Activated T-cell treated with anti-CD3 and anti-CD28 coated beads, Interleukin-2, amount 50 U/mL, for 1 hour (primary cell): ENCODE measurements around the gene GALNT18.

Experiments
- DNase-seq: peaks from one replicate; pipeline ENCODE4 v3.0.0-alpha.2; 2020

Gene GALNT18

GRCh38 chr11:11522591-11522990 is 99.2 kb downstream of the GALNT18 start:
- no peak for DNase-seq

- DNase-seq: no peak
Measured at GRCh38 chr11:11521306-11522002, 100.4 kb downstream of the GALNT18 start.

- no peak for DNase-seq
Measured at GRCh38 chr11:11520231-11521015, 101.4 kb downstream of the GALNT18 start.

- DNase-seq: no peak
Measured at GRCh38 chr11:11519184-11519583, 102.6 kb downstream of the GALNT18 start.

- no peak for DNase-seq
Measured at GRCh38 chr11:11514246-11514645, 107.6 kb downstream of the GALNT18 start.

GRCh38 chr11:11513422-11513821 is 108.4 kb downstream of the GALNT18 start:
- DNase-seq: no peak

GRCh38 chr11:11512929-11513328 is 108.9 kb downstream of the GALNT18 start:
- no peak for DNase-seq

GRCh38 chr11:11512502-11512901 is 109.3 kb downstream of the GALNT18 start:
- DNase-seq: no peak

- no peak for DNase-seq
Measured at GRCh38 chr11:11512090-11512489, 109.7 kb downstream of the GALNT18 start.

GRCh38 chr11:11510939-11511338 is 110.9 kb downstream of the GALNT18 start:
- no peak for DNase-seq

- no peak for DNase-seq
Measured at GRCh38 chr11:11505692-11506091, 116.1 kb downstream of the GALNT18 start.

GRCh38 chr11:11505190-11505589 is 116.6 kb downstream of the GALNT18 start:
- no peak for DNase-seq

- no peak for DNase-seq
Measured at GRCh38 chr11:11504071-11504470, 117.7 kb downstream of the GALNT18 start.

GRCh38 chr11:11502263-11502861 is 119.4 kb downstream of the GALNT18 start:
- DNase-seq: no peak

- no peak for DNase-seq
Measured at GRCh38 chr11:11501546-11502262, 120.1 kb downstream of the GALNT18 start.

- DNase-seq: no peak
Measured at GRCh38 chr11:11500744-11501487, 120.9 kb downstream of the GALNT18 start.

GRCh38 chr11:11499300-11499699 is 122.5 kb downstream of the GALNT18 start:
- DNase-seq: no peak

GRCh38 chr11:11498195-11498594 is 123.6 kb downstream of the GALNT18 start:
- DNase-seq: no peak

GRCh38 chr11:11496879-11497278 is 124.9 kb downstream of the GALNT18 start:
- DNase-seq: no peak

- no peak for DNase-seq
Measured at GRCh38 chr11:11494348-11494747, 127.5 kb downstream of the GALNT18 start.

- no peak for DNase-seq
Measured at GRCh38 chr11:11493698-11494097, 128.1 kb downstream of the GALNT18 start.

- DNase-seq: no peak
Measured at GRCh38 chr11:11491589-11491988, 130.2 kb downstream of the GALNT18 start.

- DNase-seq: no peak
Measured at GRCh38 chr11:11491014-11491413, 130.8 kb downstream of the GALNT18 start.
